ENCODE measurements around the gene STIM2. TPM values are rescaled to one million over a fixed set of nuclear protein-coding genes. Genes with fewer than 3 reads are reported as not detected.

STIM2 gene
- total RNA-seq, 4 donors from 2014 or later: 3.9 to 7.6 (median 4.9) TPM

DNA sequence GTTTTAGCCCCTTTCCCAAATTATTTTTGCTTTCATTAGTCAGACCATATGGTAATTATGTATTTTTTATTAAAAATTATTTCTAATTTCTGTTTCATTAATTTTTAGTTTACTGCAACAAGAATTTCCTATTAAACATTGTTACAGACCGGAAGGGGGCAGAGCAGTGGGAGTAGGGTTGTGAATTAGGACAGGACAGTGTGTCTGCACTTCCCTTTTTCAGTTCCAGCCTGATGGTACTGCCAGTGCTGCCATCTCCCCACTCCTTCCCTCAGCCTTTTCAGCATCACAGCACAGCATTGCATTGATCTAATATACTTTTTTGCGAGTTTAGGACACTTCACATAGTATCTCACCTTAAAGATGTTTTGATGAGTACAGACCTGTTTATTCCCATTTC lies 76.5 kb downstream of the STIM2 start:
- Histone ChIP-seq H3K27me3 (no peaks in the 10 kb centered on the region), H3K9me3 (no peaks in the 10 kb centered on the region), H3K36me3 (no peaks in the 10 kb centered on the region), H3K4me1 (no peaks in the 10 kb centered on the region), H3K27ac (no peak overlapping the region), H3K4me3 (no peak overlapping the region)
- intact Hi-C loops (cut with DNase I; ENCODE audit: low total_unique reads): no loop called here
- DNase-seq (no peak), ATAC-seq (no peak)
- in situ Hi-C loops (cut with MboI; ENCODE audit: low sequenced_read_pairs in 4 of 4): no loop called here
- TF ChIP-seq, protein P1, sequence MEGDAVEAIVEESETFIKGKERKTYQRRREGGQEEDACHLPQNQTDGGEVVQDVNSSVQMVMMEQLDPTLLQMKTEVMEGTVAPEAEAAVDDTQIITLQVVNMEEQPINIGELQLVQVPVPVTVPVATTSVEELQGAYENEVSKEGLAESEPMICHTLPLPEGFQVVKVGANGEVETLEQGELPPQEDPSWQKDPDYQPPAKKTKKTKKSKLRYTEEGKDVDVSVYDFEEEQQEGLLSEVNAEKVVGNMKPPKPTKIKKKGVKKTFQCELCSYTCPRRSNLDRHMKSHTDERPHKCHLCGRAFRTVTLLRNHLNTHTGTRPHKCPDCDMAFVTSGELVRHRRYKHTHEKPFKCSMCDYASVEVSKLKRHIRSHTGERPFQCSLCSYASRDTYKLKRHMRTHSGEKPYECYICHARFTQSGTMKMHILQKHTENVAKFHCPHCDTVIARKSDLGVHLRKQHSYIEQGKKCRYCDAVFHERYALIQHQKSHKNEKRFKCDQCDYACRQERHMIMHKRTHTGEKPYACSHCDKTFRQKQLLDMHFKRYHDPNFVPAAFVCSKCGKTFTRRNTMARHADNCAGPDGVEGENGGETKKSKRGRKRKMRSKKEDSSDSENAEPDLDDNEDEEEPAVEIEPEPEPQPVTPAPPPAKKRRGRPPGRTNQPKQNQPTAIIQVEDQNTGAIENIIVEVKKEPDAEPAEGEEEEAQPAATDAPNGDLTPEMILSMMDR (IDR thresholded peaks at IDR 0.05 in 4 of 5, conservative IDR thresholded peaks at IDR 0.05 in 1 of 5): no peak
- TF ChIP-seq POLR2A (IDR thresholded peaks at IDR 0.05): no peak

DNA sequence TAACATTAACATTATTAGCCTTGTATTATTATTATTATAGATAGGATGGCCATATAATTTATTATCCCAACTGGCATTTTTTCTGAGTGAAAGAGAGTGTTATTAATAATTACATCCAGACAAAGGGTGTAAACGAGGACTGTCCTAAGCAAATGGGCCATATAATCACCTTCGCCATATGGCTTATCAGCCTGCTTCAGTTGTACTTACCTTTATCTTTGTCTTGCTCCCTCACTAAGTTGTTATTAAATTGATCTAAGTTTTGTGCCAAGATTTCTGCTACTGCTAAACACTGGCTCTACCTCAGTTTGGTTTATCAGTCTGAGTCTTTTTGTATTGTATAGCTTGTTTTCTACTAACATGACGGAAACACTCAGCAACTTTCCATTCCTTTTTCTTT lies 76.9 kb downstream of the STIM2 start:
- intact Hi-C loops (cut with DNase I; ENCODE audit: low total_unique reads): no loop called here

DNA sequence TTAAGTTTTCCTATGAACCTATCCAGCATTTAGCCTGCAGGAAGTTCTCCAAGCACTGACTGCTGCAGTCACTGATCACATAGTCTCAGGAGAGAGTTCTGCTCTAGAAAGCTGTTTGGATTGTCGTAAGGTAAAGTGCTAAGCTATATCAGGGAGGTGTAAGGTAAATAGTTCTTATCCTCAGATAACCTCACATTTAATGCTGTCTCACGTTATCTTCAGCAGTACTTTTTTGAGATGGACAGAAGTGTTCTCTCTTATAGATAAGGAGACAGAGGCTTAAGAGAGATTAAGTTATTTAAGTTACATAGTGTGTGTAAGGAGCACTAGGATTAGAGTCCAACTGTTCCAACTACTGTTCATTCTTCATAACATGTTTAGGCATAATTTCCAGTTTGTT lies 77.9 kb downstream of the STIM2 start:
- TF ChIP-seq, protein P1 (IDR thresholded peaks at IDR 0.05 in 4 of 5, conservative IDR thresholded peaks at IDR 0.05 in 1 of 5): no peak
- TF ChIP-seq POLR2A (IDR thresholded peaks at IDR 0.05): no peak
- in situ Hi-C loops (cut with MboI; ENCODE audit: low sequenced_read_pairs in 4 of 4) (no loop called here), intact Hi-C loops (cut with DNase I; ENCODE audit: low total_unique reads) (no loop called here)
- Histone ChIP-seq H3K27ac (no peak overlapping the region), H3K27me3 (no peaks in the 10 kb centered on the region), H3K9me3 (no peaks in the 10 kb centered on the region), H3K4me3 (no peak overlapping the region), H3K36me3 (no peaks in the 10 kb centered on the region), H3K4me1 (no peaks in the 10 kb centered on the region)
- DNase-seq (no peak), ATAC-seq (no peak)

More for the DNA sequence above, 76.9 kb downstream of the STIM2 start:
- TF ChIP-seq POLR2A (IDR thresholded peaks at IDR 0.05): no peak
- TF ChIP-seq, protein P1 (IDR thresholded peaks at IDR 0.05 in 4 of 5, conservative IDR thresholded peaks at IDR 0.05 in 1 of 5): no peak
- DNase-seq (no peak), ATAC-seq (no peak)
- Histone ChIP-seq H3K36me3 (no peaks in the 10 kb centered on the region), H3K9me3 (no peaks in the 10 kb centered on the region), H3K4me1 (no peaks in the 10 kb centered on the region), H3K4me3 (no peak overlapping the region), H3K27ac (no peak overlapping the region), H3K27me3 (no peaks in the 10 kb centered on the region)
- in situ Hi-C loops (cut with MboI; ENCODE audit: low sequenced_read_pairs in 4 of 4): no loop called here

DNA sequence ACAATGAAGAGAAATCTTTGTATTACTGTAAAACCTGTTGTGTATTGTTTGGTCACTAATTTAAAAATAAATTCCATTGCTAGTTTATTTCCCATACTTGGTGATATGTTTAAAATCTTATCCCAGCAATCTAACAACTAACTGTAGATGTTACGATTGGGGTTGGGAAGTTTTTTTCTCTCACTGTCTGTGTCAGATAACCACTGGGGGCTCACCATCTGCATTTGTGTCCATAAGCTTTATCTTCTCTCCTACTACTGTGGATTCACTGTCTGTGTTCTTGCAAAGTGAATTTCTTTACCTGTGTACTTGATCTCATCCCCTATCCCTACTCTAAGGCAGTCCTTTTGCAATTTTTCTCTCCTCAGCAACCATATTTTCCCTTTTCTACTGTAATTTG lies 81.3 kb downstream of the STIM2 start:
- no peak overlapping the region for H3K27ac ChIP-seq
- intact Hi-C loops (cut with DNase I; ENCODE audit: low total_unique reads): no loop called here
- no peak for TF ChIP-seq POLR2A (IDR thresholded peaks at IDR 0.05)
- TF ChIP-seq, protein P1 (IDR thresholded peaks at IDR 0.05 in 4 of 5, conservative IDR thresholded peaks at IDR 0.05 in 1 of 5): no peak
- H3K4me3 ChIP-seq: no peak overlapping the region
- in situ Hi-C loops (cut with MboI; ENCODE audit: low sequenced_read_pairs in 4 of 4): no loop called here
- H3K4me1 ChIP-seq: no peaks in the 10 kb centered on the region
- ATAC-seq (no peak), DNase-seq (no peak)
- no peaks in the 10 kb centered on the region for H3K9me3 ChIP-seq
- H3K36me3 ChIP-seq: no peaks in the 10 kb centered on the region
- H3K27me3 ChIP-seq: no peaks in the 10 kb centered on the region

DNA sequence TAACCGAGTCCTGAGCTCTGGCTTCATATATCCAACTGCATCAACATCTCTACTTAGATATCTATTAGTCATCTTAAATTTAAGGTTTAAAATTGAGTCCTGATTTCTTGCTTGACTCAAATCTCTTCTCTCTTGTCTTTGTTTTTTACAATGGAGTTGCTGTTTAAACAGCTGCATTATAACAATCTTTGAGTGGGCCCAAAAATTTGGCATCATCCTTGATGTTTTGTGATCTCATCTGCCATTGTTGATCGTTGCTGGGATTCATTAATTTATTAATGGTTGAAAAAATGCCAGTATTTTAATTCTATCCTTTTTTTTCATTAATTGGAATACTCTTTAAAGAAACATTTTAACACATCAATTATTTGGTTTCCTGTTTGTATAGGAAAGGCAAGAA lies 82.2 kb downstream of the STIM2 start:
- in situ Hi-C loops (cut with MboI; ENCODE audit: low sequenced_read_pairs in 4 of 4) (no loop called here), intact Hi-C loops (cut with DNase I; ENCODE audit: low total_unique reads) (no loop called here)
- Histone ChIP-seq H3K27me3 (no peaks in the 10 kb centered on the region), H3K4me3 (no peak overlapping the region), H3K9me3 (no peaks in the 10 kb centered on the region), H3K27ac (no peak overlapping the region), H3K4me1 (no peaks in the 10 kb centered on the region), H3K36me3 (no peaks in the 10 kb centered on the region)
- no peak for ATAC-seq
- DNase-seq: no peak
- no peak for TF ChIP-seq POLR2A (IDR thresholded peaks at IDR 0.05)
- TF ChIP-seq, protein P1 (IDR thresholded peaks at IDR 0.05 in 4 of 5, conservative IDR thresholded peaks at IDR 0.05 in 1 of 5): no peak

All from gastrocnemius medialis (tissue), 4 donors.